SIG-M5 (cell line): Measurements from ENCODE around the gene DCAF5.

ENCODE experiments used
- DNase-seq: peaks from one replicate; lab custom pipeline; 2025; lab: John Stamatoyannopoulos, UW

DCAF5 gene

DNA sequence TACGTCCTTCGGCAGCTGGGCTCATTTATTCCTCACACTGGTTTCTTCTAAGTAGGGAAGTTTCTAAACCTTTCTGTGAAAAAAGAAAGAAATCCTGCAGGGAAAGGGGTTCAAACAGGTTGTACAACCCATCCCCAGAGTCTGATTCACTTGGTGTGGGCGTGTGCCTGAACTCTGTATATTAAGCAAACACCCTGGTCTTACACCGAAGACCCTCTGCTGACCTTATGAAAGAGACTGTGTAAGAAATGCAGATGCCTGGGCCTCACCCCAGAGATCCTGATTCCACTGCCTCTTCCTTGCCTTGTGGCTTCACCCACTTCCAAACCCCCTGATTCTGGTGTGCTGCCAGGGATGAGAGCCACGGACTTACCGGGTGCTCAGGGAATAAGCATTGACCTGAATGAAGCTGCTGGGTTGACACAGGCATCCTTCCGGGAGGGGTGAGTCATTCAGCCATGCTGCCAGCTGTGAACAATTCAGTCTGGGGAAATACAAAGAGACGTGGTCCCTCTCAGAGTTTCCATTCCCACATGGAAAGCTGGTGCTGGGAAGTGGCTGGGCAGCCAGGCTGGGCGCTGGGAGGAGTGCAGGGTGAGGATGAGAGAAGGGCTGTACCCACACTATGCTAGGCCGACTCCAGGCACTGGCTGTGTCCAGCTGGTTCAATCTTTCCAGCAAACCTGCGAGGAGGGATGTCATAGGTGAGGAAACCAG, 147.3 kb downstream of the DCAF5 start:
- no peak for DNase-seq

DNA sequence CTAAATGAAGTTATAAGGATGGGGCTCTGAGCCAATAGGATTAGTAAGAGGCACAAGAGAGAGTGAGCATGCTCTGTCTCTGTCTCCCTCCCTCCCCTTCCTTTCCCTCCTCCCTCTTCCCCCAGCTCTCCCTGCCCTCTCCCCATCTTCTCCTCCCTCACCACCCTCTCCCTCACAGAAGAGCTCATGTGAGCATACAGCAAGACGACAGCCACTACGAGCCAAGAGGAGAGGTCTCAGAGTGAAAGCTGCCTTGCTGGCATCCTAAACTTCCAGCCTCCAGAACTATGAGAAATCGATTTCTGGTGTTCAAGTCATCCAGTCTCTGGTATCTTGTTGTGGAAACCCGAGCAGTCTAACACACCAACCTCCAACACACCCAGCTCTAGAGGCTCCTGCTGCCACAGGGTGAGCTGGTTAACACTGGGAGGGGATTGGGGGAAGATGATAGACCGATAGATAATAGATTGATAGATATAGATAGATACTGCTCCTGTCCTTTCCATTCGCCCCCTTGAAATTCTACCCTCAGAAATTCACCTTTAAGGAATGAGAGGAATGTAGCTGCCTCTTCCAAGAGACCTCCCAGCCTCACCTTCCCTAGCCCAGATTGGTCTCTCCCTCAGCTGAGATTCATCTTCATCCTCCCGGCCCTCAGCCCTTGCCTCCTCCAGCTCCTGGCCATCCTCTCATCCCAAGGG, 148.0 kb downstream of the DCAF5 start:
- DNase-seq: no peak

DNA sequence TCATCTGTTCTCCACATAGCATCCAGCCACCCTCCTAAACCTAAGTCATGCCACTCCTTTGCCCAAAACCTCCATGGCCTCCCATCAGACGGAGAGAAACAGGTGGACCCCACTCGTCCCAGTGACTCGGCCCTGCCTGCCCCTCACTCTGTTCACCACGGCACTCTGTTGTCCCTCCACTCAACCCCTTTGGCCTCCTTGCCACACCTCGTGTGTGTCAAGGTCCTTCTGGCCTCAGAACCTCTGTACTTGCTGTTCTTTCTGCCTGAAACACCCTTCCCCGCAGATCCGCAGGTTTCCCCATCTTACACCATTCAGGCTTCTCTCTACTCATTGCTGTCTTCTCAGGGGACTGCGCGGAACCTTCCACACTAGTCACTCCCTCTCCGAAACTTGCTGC, 149.3 kb downstream of the DCAF5 start:
- no peak for DNase-seq

DNA sequence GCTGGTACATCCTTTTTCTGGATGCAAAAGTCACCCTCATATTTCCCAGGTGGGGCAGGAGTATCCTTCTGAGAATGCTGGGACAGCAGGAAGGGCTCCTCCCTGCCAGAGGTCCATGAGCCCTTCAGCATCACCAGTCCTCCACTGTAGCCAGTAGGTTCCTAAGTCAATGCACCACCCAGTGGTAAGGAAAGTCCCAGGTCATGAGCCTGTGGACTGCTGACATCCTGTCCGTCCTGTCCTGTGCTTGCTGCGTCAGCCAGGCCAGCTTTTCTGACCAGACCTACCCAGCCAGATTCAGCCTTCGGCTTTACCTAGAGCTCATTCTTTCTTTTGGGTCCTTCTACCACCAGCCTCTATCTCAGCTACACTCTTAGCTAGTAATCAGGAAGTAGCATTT, 150.8 kb downstream of the DCAF5 start:
- no peak for DNase-seq

DNA sequence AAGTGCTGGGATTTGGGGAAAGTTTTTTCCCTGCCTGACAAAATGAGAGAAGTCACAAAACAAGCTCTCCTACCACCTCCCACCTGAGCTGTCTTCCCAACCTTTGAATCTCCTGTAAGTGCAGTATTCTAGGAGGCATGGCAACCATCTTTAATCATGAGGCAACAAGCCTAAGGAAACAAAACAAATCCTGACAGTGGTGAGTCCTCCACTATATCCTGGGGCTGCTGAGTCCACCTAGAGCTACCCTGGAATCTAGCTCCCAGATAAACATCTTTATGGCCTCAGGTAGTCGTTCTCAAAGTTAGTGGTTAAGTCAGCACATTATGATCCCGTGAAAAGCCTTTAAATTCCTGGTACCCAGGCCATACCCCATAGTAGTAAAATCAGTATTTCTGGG, 151.5 kb downstream of the DCAF5 start:
- DNase-seq: no peak
